HCT116 (cell line): ENCODE results near the gene U2AF1.
"Not testable (repeated sequence)": the region's sequence is repeated elsewhere in the genome, so short reads cannot be mapped to it uniquely, and the experiment has no call there.

Experiments
- ATF3 ChIP-seq: IDR thresholded peaks from 2 replicates; pipeline ENCODE4 v1.6.1; 2012
- CTCF ChIP-seq, 3 experiments: fragments of 200-600 bp in 1 of 3; sonication (generic) in 1 of 3; IDR thresholded peaks in 2 of 3; conservative IDR thresholded peaks in 1 of 3; 2 replicates each; pipeline ENCODE4 v1.5.1; 2012 to 2017; ENCODE audit warnings: low read depth in 2 of 3, low read length in 2 of 3, antibody characterized with exemption in 1 of 3, borderline replicate concordance in 1 of 3, control low read depth in 1 of 3, mild to moderate bottlenecking in 1 of 3, mixed read lengths in 1 of 3, mixed run types in 1 of 3, moderate library complexity in 1 of 3; ENCODE audit not compliant: insufficient read depth in 1 of 3
- EZH2 ChIP-seq: fragments of 200-600 bp; sonication (generic); IDR thresholded peaks from 2 replicates; pipeline ENCODE4 v1.6.1; 2017; ENCODE audit warnings: antibody characterized with exemption, mixed run types
- MAX ChIP-seq: IDR thresholded peaks from 2 replicates; pipeline ENCODE4 v1.6.1; 2012
- SRF ChIP-seq: IDR thresholded peaks from 2 replicates; pipeline ENCODE4 v1.6.1; 2012; ENCODE audit warnings: low read depth
- ZNF274 ChIP-seq: fragments of 200-500 bp; sonication (Bioruptor generic); IDR thresholded peaks from 2 replicates; pipeline ENCODE4 v1.6.1; 2014; ENCODE audit warnings: mild to moderate bottlenecking, low read depth, low read length, inconsistent platforms

DNA sequence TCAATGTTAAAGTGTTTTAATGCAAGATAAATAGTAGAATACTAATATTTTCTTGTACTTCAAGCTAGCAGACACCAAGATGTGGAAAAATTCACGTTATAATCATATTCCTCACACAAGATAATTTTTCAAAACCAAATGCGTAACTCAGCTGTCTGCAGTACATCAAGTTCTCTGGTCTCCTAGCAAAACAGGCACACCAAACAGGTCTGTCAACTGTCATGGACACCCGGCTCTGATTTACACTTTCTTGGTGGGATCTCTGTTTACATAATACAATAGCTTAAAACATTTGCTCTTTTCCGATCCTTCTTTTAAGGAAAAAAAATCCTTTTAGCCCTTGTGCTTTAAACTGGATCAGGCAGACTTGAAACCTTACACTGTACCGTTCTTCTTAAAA is 5.7 kb downstream of the U2AF1 start:
- TF ChIP-seq ZNF274; SRF; MAX; EZH2; CTCF (IDR thresholded peaks at IDR 0.05 in 2 of 3, conservative IDR thresholded peaks at IDR 0.05 in 1 of 3; ENCODE audit: borderline replicate concordance in 1 of 3, insufficient read depth in 1 of 3, low read depth in 2 of 3, low read length in 2 of 3); ATF3: not testable (repeated sequence)
